Rectal smooth muscle tissue (tissue), 1 donor: Measurements from ENCODE around the gene SYTL4.

Source experiments
- H3K27ac ChIP-seq: one replicate; pipeline ENCODE4 v1.7.0; 2013; ENCODE audit warnings: low read depth, low read length, inconsistent platforms
- H3K27me3 ChIP-seq: one replicate; pipeline ENCODE4 v1.7.0; 2013; ENCODE audit warnings: low read length; ENCODE audit not compliant: control insufficient read depth, insufficient read depth
- H3K36me3 ChIP-seq: one replicate; pipeline ENCODE4 v1.7.0; 2013; ENCODE audit warnings: low read length; ENCODE audit not compliant: control insufficient read depth, insufficient read depth
- H3K4me1 ChIP-seq: one replicate; pipeline ENCODE4 v1.7.0; 2013; ENCODE audit warnings: low read length; ENCODE audit not compliant: control insufficient read depth, insufficient read depth
- H3K4me3 ChIP-seq: one replicate; pipeline ENCODE4 v1.7.0; 2013; ENCODE audit warnings: low read length
- H3K9ac ChIP-seq: one replicate; pipeline ENCODE4 v1.7.0; 2013; ENCODE audit warnings: low read length

The SYTL4 gene

GRCh38 chrX:100658941-100659381, 73.0 kb downstream of the SYTL4 start:
- H3K36me3 ChIP-seq, result no peaks in the 10 kb centered on the region
- no peak overlapping the region for H3K9ac ChIP-seq
- no peaks in the 10 kb centered on the region for H3K4me1 ChIP-seq
- H3K27me3 ChIP-seq, result no peaks in the 10 kb centered on the region
- H3K4me3 ChIP-seq, result no peak overlapping the region
- H3K27ac ChIP-seq, result no peak overlapping the region

GRCh38 chrX:100654261-100654660, 77.7 kb downstream of the SYTL4 start:
- Histone ChIP-seq H3K9ac (no peak overlapping the region), H3K27me3 (no peaks in the 10 kb centered on the region), H3K4me3 (no peak overlapping the region), H3K36me3 (no peaks in the 10 kb centered on the region), H3K4me1 (no peaks in the 10 kb centered on the region), H3K27ac (no peak overlapping the region)

- Histone ChIP-seq H3K36me3 (no peaks in the 10 kb centered on the region), H3K4me3 (no peak overlapping the region), H3K9ac (no peak overlapping the region), H3K4me1 (no peaks in the 10 kb centered on the region), H3K27ac (no peak overlapping the region), H3K27me3 (no peaks in the 10 kb centered on the region)
Observed at GRCh38 chrX:100652266-100652665, 79.7 kb downstream of the SYTL4 start.

- no peaks in the 10 kb centered on the region for H3K36me3 ChIP-seq
- no peaks in the 10 kb centered on the region for H3K27me3 ChIP-seq
- no peak overlapping the region for H3K9ac ChIP-seq
- H3K27ac ChIP-seq, result peak overlapping the region; percentile 65
- no peak overlapping the region for H3K4me3 ChIP-seq
- no peaks in the 10 kb centered on the region for H3K4me1 ChIP-seq
Observed at GRCh38 chrX:100650841-100651240, 81.1 kb downstream of the SYTL4 start.

GRCh38 chrX:100649550-100650356, 82.2 kb downstream of the SYTL4 start:
- H3K36me3 ChIP-seq, result no peaks in the 10 kb centered on the region
- H3K4me3 ChIP-seq, result peak overlapping the region; percentile 21
- H3K9ac ChIP-seq, result no peak overlapping the region
- H3K4me1 ChIP-seq, result no peaks in the 10 kb centered on the region
- no peaks in the 10 kb centered on the region for H3K27me3 ChIP-seq
- peak overlapping the region; percentile 65 for H3K27ac ChIP-seq

GRCh38 chrX:100648458-100649417, 83.2 kb downstream of the SYTL4 start:
- Histone ChIP-seq H3K9ac (no peak overlapping the region), H3K4me1 (no peaks in the 10 kb centered on the region), H3K4me3 (no peak overlapping the region), H3K27me3 (peaks cover 3% of the 10 kb centered on the region), H3K27ac (peak overlapping the region; percentile 65), H3K36me3 (no peaks in the 10 kb centered on the region)

- Histone ChIP-seq H3K4me1 (no peaks in the 10 kb centered on the region), H3K27me3 (peaks cover 3% of the 10 kb centered on the region), H3K4me3 (no peak overlapping the region), H3K36me3 (no peaks in the 10 kb centered on the region), H3K27ac (peak overlapping the region; percentile 65), H3K9ac (no peak overlapping the region)
Observed at GRCh38 chrX:100647739-100648138, 84.2 kb downstream of the SYTL4 start.

- Histone ChIP-seq H3K36me3 (no peaks in the 10 kb centered on the region), H3K27ac (no peak overlapping the region), H3K4me3 (no peak overlapping the region), H3K4me1 (no peaks in the 10 kb centered on the region), H3K9ac (no peak overlapping the region), H3K27me3 (peaks cover 3% of the 10 kb centered on the region)
Observed at GRCh38 chrX:100647095-100647494, 84.8 kb downstream of the SYTL4 start.

- H3K4me1 ChIP-seq, result no peaks in the 10 kb centered on the region
- H3K36me3 ChIP-seq, result no peaks in the 10 kb centered on the region
- H3K27me3 ChIP-seq, result peaks cover 3% of the 10 kb centered on the region
- no peak overlapping the region for H3K4me3 ChIP-seq
- no peak overlapping the region for H3K9ac ChIP-seq
- no peak overlapping the region for H3K27ac ChIP-seq
Observed at GRCh38 chrX:100645106-100645505, 86.8 kb downstream of the SYTL4 start.

- Histone ChIP-seq H3K27ac (peak within 1 kb of the TSS; percentile 41), H3K4me1 (no peaks in the 10 kb centered on the region), H3K36me3 (no peaks in the 10 kb centered on the region), H3K27me3 (peaks cover 5% of the 10 kb centered on the region), H3K4me3 (peak within 1 kb of the TSS; percentile 33), H3K9ac (no peak within 1 kb of the TSS)
Observed at GRCh38 chrX:100643956-100644860, 87.7 kb downstream of the SYTL4 start, which contains the start of gene SRPX2. Gene SRPX2, plus strand, starts transcription at chrX:100644199. Its CDS starts 2,124 bp downstream, at chrX:100646323.

- Histone ChIP-seq H3K36me3 (no peaks in the 10 kb centered on the region), H3K4me3 (no peak overlapping the region), H3K4me1 (no peaks in the 10 kb centered on the region), H3K27me3 (peaks cover 5% of the 10 kb centered on the region), H3K9ac (no peak overlapping the region), H3K27ac (no peak overlapping the region)
Observed at GRCh38 chrX:100643212-100643611, 88.7 kb downstream of the SYTL4 start.
